ENCODE measurements around the gene SOCS1.
"Not testable (repeated sequence)": the region's sequence is repeated elsewhere in the genome, so short reads cannot be mapped to it uniquely, and the experiment has no call there.

SOCS1 gene

GRCh38 chr16:11231367-11231970, 24.5 kb downstream of the SOCS1 start:
- DNase-seq (ENCODE audit: extremely low read depth in 1 of 2, low read depth in 1 of 2) = no peak

- DNase-seq (ENCODE audit: extremely low read depth in 1 of 2, low read depth in 1 of 2) = no peak
These were observed 26.1 kb downstream of the SOCS1 start for GRCh38 chr16:11229906-11230305.

GRCh38 chr16:11229432-11229831, 26.6 kb downstream of the SOCS1 start:
- no peak for DNase-seq (ENCODE audit: extremely low read depth in 1 of 2, low read depth in 1 of 2)

GRCh38 chr16:11225677-11226549, 30.1 kb downstream of the SOCS1 start:
- no peak for DNase-seq (ENCODE audit: extremely low read depth in 1 of 2, low read depth in 1 of 2)

- peak; percentile 34 to 46 for DNase-seq (ENCODE audit: extremely low read depth in 1 of 2, low read depth in 1 of 2)
These were observed 30.9 kb downstream of the SOCS1 start for GRCh38 chr16:11224894-11225676.

- peak; percentile 15 to 40 for DNase-seq (ENCODE audit: extremely low read depth in 1 of 2, low read depth in 1 of 2)
These were observed 31.7 kb downstream of the SOCS1 start for GRCh38 chr16:11224096-11224893.

GRCh38 chr16:11220507-11220906, 35.5 kb downstream of the SOCS1 start:
- DNase-seq (ENCODE audit: extremely low read depth in 1 of 2, low read depth in 1 of 2) = not testable (repeated sequence)

GRCh38 chr16:11219178-11219577, 36.8 kb downstream of the SOCS1 start:
- DNase-seq (ENCODE audit: extremely low read depth in 1 of 2, low read depth in 1 of 2) = no peak

GRCh38 chr16:11218604-11218962, 37.4 kb downstream of the SOCS1 start:
- no peak for DNase-seq (ENCODE audit: extremely low read depth in 1 of 2, low read depth in 1 of 2)

- DNase-seq (ENCODE audit: extremely low read depth in 1 of 2, low read depth in 1 of 2) = no peak
These were observed 38.1 kb downstream of the SOCS1 start for GRCh38 chr16:11217651-11218603.

- no peak for DNase-seq (ENCODE audit: extremely low read depth in 1 of 2, low read depth in 1 of 2)
These were observed 40.0 kb downstream of the SOCS1 start for GRCh38 chr16:11215935-11216556.

GRCh38 chr16:11213799-11214198, 42.2 kb downstream of the SOCS1 start:
- DNase-seq (ENCODE audit: extremely low read depth in 1 of 2, low read depth in 1 of 2) = no peak

- DNase-seq (ENCODE audit: extremely low read depth in 1 of 2, low read depth in 1 of 2) = no peak
These were observed 42.6 kb downstream of the SOCS1 start for GRCh38 chr16:11213373-11213772.

GRCh38 chr16:11212798-11213196, 43.2 kb downstream of the SOCS1 start:
- DNase-seq (ENCODE audit: extremely low read depth in 1 of 2, low read depth in 1 of 2) = no peak

- no peak for DNase-seq (ENCODE audit: extremely low read depth in 1 of 2, low read depth in 1 of 2)
These were observed 43.8 kb downstream of the SOCS1 start for GRCh38 chr16:11211977-11212797.

GRCh38 chr16:11211061-11211976, 44.7 kb downstream of the SOCS1 start:
- no peak for DNase-seq (ENCODE audit: extremely low read depth in 1 of 2, low read depth in 1 of 2)

- no peak for DNase-seq (ENCODE audit: extremely low read depth in 1 of 2, low read depth in 1 of 2)
These were observed 45.7 kb downstream of the SOCS1 start for GRCh38 chr16:11210260-11210659.

Data from activated CD8-positive, alpha-beta memory T cell treated with anti-CD3 and anti-CD28 coated beads for 1 hour (primary cell).